Suprapubic skin (tissue), 4 donors: Measurements from ENCODE around the gene ONECUT2. TPM values are rescaled to one million over a fixed set of nuclear protein-coding genes. Genes with fewer than 3 reads are reported as not detected.

ENCODE experiments used
- DNase-seq, 2 donors: peaks; one replicate each; pipeline ENCODE4 v3.0.0-alpha.2; 2019; ENCODE audit warnings: low spot score in 2 of 2
- H3K27ac ChIP-seq: fragments of 200-600 bp; sonication (generic); one replicate; pipeline ENCODE4 v1.5.1; 2019
- H3K27me3 ChIP-seq: fragments of 200-600 bp; sonication (generic); one replicate; pipeline ENCODE4 v1.5.1; 2019
- H3K36me3 ChIP-seq: fragments of 200-600 bp; sonication (generic); one replicate; pipeline ENCODE4 v1.5.1; 2019
- H3K4me1 ChIP-seq: fragments of 200-600 bp; sonication (generic); one replicate; pipeline ENCODE4 v1.5.1; 2019
- H3K4me3 ChIP-seq: fragments of 200-600 bp; sonication (generic); one replicate; pipeline ENCODE4 v1.5.1; 2019; ENCODE audit warnings: mild to moderate bottlenecking
- H3K9me3 ChIP-seq: fragments of 200-600 bp; sonication (generic); one replicate; pipeline ENCODE4 v1.5.1; 2019
- EP300 ChIP-seq: sonication (generic); formaldehyde crosslinking; IDR thresholded peaks from one replicate; pipeline ENCODE4 v1.6.1; 2017; ENCODE audit warnings: antibody characterized with exemption
- POLR2A ChIP-seq, 2 donors: fragments of 450-650 bp; IDR thresholded peaks; one replicate each; pipeline ENCODE4 v1.6.1; 2017; ENCODE audit warnings: antibody characterized with exemption in 2 of 2, mild to moderate bottlenecking in 2 of 2, moderate library complexity in 2 of 2
- POLR2AphosphoS5 ChIP-seq, 3 donors: sonication (generic); formaldehyde crosslinking; IDR thresholded peaks; one replicate each; pipeline ENCODE4 v1.6.1; 2017; ENCODE audit warnings: antibody characterized with exemption in 3 of 3
- WGBS: methylation state at CpG from one replicate; pipeline ENCODE4 v1.1.5; 2018; 5-methylcytosine and 5-hydroxymethylcytosine counted together
- total RNA-seq, 4 donors: library from RNA; depleted of rRNA; stranded (reverse); fragments of >200 nt; gene quantifications; one replicate each; pipeline ENCODE4 v1.1.0, GENCODE V29; 2016
- TF ChIP-seq, protein P1 (sequence below), 2 donors: fragments of 200-600 bp in 1 of 2; fragments of 450-650 bp in 1 of 2; sonication (generic) in 1 of 2; IDR thresholded peaks; one replicate each; pipeline ENCODE4 v1.5.1; 2016 to 2019; ENCODE audit warnings: antibody characterized with exemption in 2 of 2, mild to moderate bottlenecking in 1 of 2, moderate library complexity in 1 of 2

ONECUT2 gene
- total RNA-seq, 4 donors from 2014 or later, result 0.03 to 0.08 TPM; not detected in 2

DNA sequence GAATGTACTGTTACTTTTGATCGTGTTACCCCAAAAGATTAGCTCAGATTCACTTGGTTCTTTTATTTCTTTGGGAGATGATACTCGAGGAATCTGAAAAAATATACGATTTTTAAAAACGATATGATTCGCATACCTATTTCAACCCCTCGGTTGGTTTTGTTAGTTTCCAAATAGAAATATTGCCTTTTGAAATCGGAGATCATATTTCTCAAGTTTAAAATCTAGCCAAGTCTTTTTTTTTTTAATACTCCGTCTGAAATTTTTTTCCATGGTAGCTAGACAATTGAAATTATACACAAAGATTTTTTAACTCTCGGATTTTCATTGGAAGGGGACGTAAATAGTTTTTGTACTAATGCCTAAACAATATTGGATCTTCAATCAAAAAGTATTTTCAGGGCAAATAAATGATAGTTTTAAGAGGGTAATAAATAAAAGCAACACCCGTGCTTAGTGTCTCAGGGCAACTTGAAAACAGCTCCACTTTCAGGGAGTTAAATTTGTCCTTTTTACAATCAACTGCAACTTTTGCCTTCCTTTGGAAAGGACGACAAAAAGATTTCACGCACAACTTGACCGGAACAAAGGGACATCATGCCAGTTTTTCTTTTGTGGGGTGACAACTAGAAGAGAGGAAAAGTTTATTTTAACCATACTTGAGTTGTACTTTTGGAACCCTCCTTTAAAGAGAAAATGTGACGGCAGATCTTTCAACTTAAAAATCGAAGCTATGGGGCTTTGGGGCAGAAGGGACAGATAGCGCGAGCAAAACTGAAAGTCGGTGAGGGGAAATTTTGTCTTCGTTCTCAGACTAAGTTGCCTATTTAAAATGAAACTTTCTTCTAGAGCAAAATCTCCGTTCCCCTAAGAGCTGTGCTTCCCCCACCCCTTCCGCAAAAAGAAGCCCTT is 5.8 kb upstream of the ONECUT2 start:
- WGBS, result 15% methylated on average over 22 of the region's 22 CpGs
- peak overlapping the region; percentile 5 for H3K4me3 ChIP-seq
- TF ChIP-seq POLR2AphosphoS5 (IDR thresholded peaks at IDR 0.05) (no peak), EP300 (no peak), POLR2A (IDR thresholded peaks at IDR 0.05) (no peak)
- TF ChIP-seq, protein P1, sequence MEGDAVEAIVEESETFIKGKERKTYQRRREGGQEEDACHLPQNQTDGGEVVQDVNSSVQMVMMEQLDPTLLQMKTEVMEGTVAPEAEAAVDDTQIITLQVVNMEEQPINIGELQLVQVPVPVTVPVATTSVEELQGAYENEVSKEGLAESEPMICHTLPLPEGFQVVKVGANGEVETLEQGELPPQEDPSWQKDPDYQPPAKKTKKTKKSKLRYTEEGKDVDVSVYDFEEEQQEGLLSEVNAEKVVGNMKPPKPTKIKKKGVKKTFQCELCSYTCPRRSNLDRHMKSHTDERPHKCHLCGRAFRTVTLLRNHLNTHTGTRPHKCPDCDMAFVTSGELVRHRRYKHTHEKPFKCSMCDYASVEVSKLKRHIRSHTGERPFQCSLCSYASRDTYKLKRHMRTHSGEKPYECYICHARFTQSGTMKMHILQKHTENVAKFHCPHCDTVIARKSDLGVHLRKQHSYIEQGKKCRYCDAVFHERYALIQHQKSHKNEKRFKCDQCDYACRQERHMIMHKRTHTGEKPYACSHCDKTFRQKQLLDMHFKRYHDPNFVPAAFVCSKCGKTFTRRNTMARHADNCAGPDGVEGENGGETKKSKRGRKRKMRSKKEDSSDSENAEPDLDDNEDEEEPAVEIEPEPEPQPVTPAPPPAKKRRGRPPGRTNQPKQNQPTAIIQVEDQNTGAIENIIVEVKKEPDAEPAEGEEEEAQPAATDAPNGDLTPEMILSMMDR (IDR thresholded peaks at IDR 0.05), result no peak
- no peaks in the 10 kb centered on the region for H3K9me3 ChIP-seq
- no peak for DNase-seq
- H3K27ac ChIP-seq, result no peak overlapping the region
- peaks cover 36% of the 10 kb centered on the region for H3K4me1 ChIP-seq
- H3K36me3 ChIP-seq, result no peaks in the 10 kb centered on the region
- peaks cover 100% of the 10 kb centered on the region for H3K27me3 ChIP-seq

DNA sequence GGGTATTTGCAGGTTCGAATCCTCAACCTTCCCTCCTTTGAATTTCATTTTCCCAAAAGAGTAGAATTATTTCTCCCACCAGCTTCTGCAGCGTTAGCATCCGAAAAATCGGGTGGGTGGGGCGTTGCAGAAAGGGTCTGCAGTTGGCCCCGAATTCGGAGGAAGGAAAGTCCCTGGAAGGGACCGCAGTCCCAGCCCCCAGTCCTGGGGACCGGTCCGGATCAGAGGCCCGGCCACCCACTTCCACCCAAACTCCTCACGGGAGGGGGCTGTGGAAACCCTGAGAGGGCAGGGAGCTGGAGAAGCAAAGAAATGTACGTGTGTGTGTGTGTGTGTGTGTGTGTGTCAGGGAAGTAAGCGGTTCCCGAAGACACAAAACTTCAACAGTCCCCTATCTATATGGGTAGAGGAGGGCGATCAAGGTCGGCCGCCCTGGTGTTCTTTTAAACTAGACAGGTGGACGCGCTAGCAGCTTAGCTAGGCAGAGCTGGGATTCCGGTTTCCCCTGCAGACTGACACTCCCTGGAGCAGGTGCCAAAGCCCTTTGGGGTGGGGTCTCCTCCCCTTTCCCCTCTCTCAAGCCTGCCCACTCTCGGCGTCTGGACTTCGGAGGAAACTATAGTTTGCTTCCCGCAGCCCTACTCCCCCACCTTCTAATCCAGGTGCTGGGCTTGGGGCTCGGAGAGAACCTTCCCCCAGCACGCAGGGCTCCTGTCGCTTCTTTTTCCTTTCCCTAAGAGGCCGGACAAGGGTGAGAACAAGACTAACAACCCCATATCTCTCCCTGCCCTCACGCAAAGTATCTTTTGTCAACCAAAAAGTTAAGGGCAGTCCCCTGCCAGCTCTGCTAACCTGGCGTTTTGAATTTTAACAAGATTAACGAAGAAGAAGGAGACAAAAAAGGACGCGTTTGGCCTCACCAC is 4.8 kb upstream of the ONECUT2 start:
- no peak for TF ChIP-seq POLR2A (IDR thresholded peaks at IDR 0.05)
- no peak for TF ChIP-seq EP300
- TF ChIP-seq POLR2AphosphoS5 (IDR thresholded peaks at IDR 0.05), result no peak
- TF ChIP-seq, protein P1 (IDR thresholded peaks at IDR 0.05), result no peak
- H3K36me3 ChIP-seq, result no peaks in the 10 kb centered on the region
- peak overlapping the region; percentile 5 for H3K4me3 ChIP-seq
- peaks cover 100% of the 10 kb centered on the region for H3K27me3 ChIP-seq
- no peak for DNase-seq
- 9% methylated on average over 34 of the region's 34 CpGs for WGBS
- peaks cover 45% of the 10 kb centered on the region for H3K4me1 ChIP-seq
- H3K27ac ChIP-seq, result no peak overlapping the region
- H3K9me3 ChIP-seq, result no peaks in the 10 kb centered on the region

DNA sequence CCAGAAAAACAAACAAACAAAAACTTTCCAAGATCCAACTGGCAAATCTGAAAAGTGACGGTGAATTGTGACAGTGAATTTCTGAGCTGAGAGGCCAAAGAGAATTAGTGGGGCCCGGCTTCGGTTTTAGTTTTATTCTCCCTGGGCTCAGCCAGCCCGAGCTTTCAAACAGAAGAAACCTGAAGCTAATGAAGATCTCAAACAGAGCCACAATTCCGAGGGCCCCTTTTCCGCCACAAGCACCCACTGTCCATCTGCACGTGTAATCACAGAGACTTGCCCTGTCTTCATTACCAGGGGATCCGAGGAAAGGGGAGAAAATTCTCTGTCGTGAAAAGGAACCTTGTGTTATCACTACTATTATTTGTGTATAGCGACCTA is 4.2 kb upstream of the ONECUT2 start:
- H3K4me3 ChIP-seq, result no peak overlapping the region
- no peak overlapping the region for H3K27ac ChIP-seq
- TF ChIP-seq POLR2A (IDR thresholded peaks at IDR 0.05) (no peak), POLR2AphosphoS5 (IDR thresholded peaks at IDR 0.05) (no peak), EP300 (no peak)
- TF ChIP-seq, protein P1 (IDR thresholded peaks at IDR 0.05), result no peak
- H3K9me3 ChIP-seq, result no peaks in the 10 kb centered on the region
- peaks cover 48% of the 10 kb centered on the region for H3K4me1 ChIP-seq
- H3K27me3 ChIP-seq, result peaks cover 100% of the 10 kb centered on the region
- no peaks in the 10 kb centered on the region for H3K36me3 ChIP-seq
- 11% methylated on average over 10 of the region's 10 CpGs for WGBS
- DNase-seq, result no peak

DNA sequence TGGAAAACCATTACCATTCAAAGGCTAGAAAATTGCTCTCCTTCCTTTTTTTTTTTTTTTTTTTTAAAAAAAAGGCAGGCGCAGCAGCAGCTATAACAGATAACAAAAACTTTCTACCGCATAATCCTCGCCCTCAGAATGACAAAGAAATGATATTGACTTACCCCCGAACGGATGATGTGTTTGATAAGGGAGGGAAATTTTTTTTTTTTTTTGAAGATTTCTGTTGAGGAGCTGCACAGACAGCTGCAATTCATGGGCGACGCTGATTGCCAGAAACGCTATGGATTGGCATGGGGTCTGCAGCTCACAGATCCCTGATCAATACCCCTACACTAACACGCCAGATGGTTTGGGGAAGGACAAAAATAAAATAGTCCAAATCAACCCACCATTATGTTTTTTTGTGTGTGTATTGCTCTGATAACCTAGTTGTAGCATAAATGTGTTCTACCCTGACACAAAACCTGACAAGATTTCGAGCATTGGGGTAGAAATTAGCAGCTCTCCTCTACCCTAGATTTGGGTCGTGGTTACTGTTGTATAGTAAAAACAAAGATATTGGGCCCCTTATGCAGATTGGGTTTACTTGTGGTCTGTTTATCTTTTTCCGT is 3.6 kb upstream of the ONECUT2 start:
- Histone ChIP-seq H3K9me3 (no peaks in the 10 kb centered on the region), H3K27me3 (peaks cover 100% of the 10 kb centered on the region), H3K36me3 (no peaks in the 10 kb centered on the region), H3K4me3 (no peak overlapping the region), H3K27ac (no peak overlapping the region), H3K4me1 (peaks cover 54% of the 10 kb centered on the region)
- TF ChIP-seq, protein P1 (IDR thresholded peaks at IDR 0.05), result no peak
- TF ChIP-seq POLR2AphosphoS5 (IDR thresholded peaks at IDR 0.05) (no peak), EP300 (no peak), POLR2A (IDR thresholded peaks at IDR 0.05) (no peak)
- no peak for DNase-seq
- 13% methylated on average over 12 of the region's 12 CpGs for whole genome bisulfite sequencing
